VCaP (cell line): Measurements from ENCODE around the gene TMTC1.

Source experiments
- H3K27ac ChIP-seq: fragments of 450-650 bp; 2 replicates; pipeline ENCODE4 v1.5.1; 2017
- TF ChIP-seq, protein P1 (sequence below): fragments of 450-650 bp; conservative IDR thresholded peaks from 2 replicates; pipeline ENCODE4 v1.5.1; 2017; ENCODE audit warnings: mild to moderate bottlenecking, moderate library complexity

The TMTC1 gene

DNA sequence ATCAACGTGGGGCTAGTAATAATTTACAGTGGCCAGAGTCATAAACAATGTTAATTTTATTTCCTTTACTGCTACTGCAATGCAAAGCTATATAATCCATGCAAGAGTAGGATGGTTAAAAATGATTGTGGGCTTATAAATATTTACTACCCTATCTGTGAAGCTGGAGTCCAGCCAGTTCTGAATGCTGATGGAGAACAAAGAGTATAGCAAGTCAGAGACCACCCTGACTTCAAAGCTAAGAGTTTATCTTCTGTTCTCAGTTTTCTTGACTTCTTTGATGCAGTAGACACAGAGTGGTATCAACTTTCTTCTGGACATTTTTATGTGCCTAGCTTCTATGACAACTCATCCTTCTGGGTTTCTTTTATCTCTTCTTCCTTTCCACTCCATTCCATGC is 252.3 kb downstream of the TMTC1 start:
- H3K27ac ChIP-seq: no peak overlapping the region
- TF ChIP-seq, protein P1, sequence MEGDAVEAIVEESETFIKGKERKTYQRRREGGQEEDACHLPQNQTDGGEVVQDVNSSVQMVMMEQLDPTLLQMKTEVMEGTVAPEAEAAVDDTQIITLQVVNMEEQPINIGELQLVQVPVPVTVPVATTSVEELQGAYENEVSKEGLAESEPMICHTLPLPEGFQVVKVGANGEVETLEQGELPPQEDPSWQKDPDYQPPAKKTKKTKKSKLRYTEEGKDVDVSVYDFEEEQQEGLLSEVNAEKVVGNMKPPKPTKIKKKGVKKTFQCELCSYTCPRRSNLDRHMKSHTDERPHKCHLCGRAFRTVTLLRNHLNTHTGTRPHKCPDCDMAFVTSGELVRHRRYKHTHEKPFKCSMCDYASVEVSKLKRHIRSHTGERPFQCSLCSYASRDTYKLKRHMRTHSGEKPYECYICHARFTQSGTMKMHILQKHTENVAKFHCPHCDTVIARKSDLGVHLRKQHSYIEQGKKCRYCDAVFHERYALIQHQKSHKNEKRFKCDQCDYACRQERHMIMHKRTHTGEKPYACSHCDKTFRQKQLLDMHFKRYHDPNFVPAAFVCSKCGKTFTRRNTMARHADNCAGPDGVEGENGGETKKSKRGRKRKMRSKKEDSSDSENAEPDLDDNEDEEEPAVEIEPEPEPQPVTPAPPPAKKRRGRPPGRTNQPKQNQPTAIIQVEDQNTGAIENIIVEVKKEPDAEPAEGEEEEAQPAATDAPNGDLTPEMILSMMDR: no peak

DNA sequence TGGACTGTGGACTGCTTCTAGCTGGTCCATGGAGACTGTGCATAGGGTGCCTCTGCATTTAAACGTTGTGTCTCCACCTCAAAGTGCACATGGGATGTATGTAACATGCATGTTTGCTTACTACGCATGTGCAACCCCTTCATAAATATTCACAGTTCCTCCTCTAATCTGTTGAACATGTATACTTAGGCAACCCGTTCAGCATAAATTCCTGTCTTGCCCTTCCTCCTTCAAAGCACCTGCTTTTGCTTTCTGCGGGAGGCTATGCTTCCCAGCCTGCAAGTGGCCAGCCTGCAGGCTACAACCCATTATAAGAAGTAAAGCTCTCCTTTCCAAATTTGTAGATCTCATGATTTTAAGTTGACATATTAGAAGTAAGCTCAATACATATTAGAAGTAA is 253.3 kb downstream of the TMTC1 start:
- H3K27ac ChIP-seq: no peak overlapping the region
- TF ChIP-seq, protein P1: no peak

DNA sequence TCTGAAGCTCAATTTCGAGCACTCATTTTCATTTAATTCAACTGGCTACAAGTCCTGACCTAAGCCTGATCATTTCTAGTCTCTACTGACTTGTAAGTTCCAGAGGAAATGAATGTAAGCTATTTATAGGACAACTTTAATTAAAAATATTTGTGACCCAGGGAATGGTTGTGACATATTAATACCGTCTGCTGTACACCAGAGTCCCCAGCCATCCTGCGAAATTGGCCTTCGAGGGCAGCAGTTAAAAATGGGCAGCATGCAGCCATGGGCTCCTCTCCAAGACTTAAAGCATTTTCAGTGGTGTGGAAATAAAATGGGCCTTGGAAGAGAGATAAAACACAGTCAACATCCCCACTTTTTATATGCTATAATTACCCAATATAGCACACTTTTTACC is 255.6 kb downstream of the TMTC1 start:
- TF ChIP-seq, protein P1: no peak
- no peak overlapping the region for H3K27ac ChIP-seq

DNA sequence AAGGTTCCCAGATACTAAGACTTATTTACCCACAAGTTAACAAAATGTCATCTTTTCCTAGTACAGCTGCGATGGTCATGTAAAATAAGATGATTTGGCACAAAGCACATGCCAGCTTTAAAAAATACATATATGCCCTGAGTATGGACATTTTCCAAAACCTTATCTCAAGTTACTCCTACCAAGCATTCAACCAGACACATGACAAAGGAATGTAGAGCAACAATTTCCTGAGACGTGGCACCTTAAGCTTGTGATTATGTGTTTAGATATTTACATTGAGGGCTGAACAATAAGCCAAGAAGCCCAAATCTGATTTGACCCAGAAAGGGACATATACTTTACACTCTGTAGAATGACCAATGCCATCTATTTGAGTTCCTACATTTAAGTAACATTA is 261.8 kb downstream of the TMTC1 start:
- H3K27ac ChIP-seq: no peak overlapping the region
- TF ChIP-seq, protein P1: no peak

DNA sequence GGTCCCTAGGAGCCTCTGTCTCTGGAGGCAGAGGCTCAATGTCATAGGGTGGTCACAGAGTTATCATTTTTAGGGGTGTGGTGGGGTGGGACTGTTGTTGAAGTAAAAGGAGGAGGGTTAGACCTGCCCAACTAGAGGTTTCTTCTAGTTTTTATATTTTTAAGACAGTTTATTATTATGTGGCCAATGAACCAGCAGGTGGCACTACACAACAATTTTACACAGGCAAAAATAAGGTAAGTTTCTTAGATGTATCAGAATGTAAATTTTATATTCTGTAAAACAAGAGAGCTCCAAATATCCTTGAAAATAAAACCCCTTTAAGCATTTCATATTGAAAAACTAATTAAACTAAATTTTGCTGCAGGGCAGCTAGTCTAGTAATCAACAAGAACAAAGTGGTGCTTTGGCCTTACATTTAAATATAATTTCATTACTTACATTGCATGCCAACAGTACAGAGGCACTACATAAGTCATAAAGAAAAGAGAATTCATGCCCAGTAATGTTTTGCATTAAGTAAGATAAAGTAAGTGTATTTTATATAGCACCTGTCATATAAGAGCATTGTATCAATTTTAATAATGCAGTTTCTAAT is 264.1 kb downstream of the TMTC1 start:
- no peak overlapping the region for H3K27ac ChIP-seq
- TF ChIP-seq, protein P1: peak; percentile 75

DNA sequence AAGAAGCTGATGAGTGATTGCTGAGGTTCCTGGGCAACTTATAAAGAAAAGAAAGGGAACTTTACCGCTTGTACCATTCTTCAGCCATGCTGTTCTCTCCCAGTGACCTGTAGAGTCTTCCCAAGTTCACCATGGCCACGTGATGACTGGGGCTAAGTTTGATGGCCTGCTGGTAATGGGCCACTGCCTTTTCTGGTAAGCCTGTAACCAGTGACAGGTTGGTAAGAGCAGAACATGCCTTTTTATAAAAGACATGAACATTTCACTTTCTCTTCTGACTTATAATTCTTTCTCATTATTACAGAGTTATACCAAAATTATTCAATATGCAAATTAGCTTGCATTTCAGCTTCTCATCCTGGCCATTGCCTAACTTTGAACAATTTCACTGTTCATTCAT is 265.3 kb downstream of the TMTC1 start:
- TF ChIP-seq, protein P1: no peak
- H3K27ac ChIP-seq: no peak overlapping the region

DNA sequence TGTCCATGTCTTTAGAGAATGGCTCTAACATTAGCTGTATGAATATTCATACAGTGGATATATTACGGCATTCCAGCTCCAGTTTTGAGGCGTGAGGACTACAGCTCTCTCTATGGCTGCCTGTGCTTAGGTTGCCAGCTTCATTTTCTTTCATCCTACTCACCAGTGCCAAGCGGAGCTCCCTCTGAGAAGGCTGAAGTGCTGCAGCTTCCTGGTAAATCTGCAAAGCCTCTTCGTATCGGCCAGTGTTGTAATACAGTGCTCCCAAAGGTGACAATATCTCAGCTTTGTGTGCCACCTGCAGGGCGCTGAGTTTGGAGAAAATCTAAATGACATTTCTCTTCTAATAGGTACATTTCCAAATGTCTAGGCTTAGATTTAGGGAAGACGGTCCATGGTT is 266.5 kb downstream of the TMTC1 start:
- TF ChIP-seq, protein P1: peak; percentile 70
- no peak overlapping the region for H3K27ac ChIP-seq
